Keratinocyte (primary cell): ENCODE measurements around the gene MRPL49. TPM values are rescaled to one million over a fixed set of nuclear protein-coding genes. Genes with fewer than 3 reads are reported as not detected.

Experiments used
- DNase-seq: peaks from one replicate; pipeline ENCODE4 v3.0.0-alpha.2; 2011; ENCODE audit warnings: low read depth, missing footprints, low spot score
- FAIRE-seq: peaks from 2 replicates; lab custom pipeline; 2011; peaks lifted over from hg19 to GRCh38; lab: Jason Lieb, UNC
- H2AFZ ChIP-seq: 2 replicates; pipeline ENCODE4 v1.6.0; 2012; ENCODE audit warnings: low read length, control low read depth, inconsistent platforms; ENCODE audit not compliant: control insufficient read depth
- H3K27ac ChIP-seq: 2 replicates; pipeline ENCODE4 v1.5.1; 2011; ENCODE audit warnings: low read length; ENCODE audit not compliant: control insufficient read depth, insufficient read depth
- H3K27me3 ChIP-seq: 3 replicates; pipeline ENCODE4 v1.6.0; 2011; ENCODE audit warnings: low read length; ENCODE audit not compliant: control insufficient read depth, insufficient read depth; ENCODE audit errors: extremely low read depth
- H3K36me3 ChIP-seq, 2 experiments: 2 replicates in 1 of 2; 3 replicates in 1 of 2; pipeline ENCODE4 v1.5.1; 2011; ENCODE audit warnings: low read length in 2 of 2, mild to moderate bottlenecking in 1 of 2; ENCODE audit not compliant: control insufficient read depth in 2 of 2, insufficient read depth in 2 of 2; ENCODE audit errors: extremely low read depth in 1 of 2
- H3K4me1 ChIP-seq: 3 replicates; pipeline ENCODE4 v1.5.1; 2011; ENCODE audit warnings: low read length; ENCODE audit not compliant: control insufficient read depth, insufficient read depth; ENCODE audit errors: extremely low read depth
- H3K4me2 ChIP-seq: 3 replicates; pipeline ENCODE4 v1.6.0; 2011; ENCODE audit warnings: low read depth, low read length; ENCODE audit not compliant: control insufficient read depth, insufficient read depth; ENCODE audit errors: extremely low read depth
- H3K4me3 ChIP-seq, 3 experiments: fragments of 200-600 bp in 1 of 3; sonication (generic) in 1 of 3; 2 replicates in 2 of 3; 3 replicates in 1 of 3; pipeline ENCODE4 v1.5.1; 2011 to 2016; ENCODE audit warnings: low read length in 3 of 3, mild to moderate bottlenecking in 3 of 3, control low read depth in 2 of 3, inconsistent platforms in 1 of 3, low read depth in 1 of 3, mixed read lengths in 1 of 3, mixed run types in 1 of 3, moderate library complexity in 1 of 3; ENCODE audit not compliant: control insufficient read depth in 2 of 3, insufficient read depth in 2 of 3; ENCODE audit errors: extremely low read depth in 1 of 3
- H3K79me2 ChIP-seq: 2 replicates; pipeline ENCODE4 v1.6.0; 2012; ENCODE audit warnings: low read length; ENCODE audit not compliant: control insufficient read depth, insufficient read depth
- H3K9ac ChIP-seq: 3 replicates; pipeline ENCODE4 v1.6.0; 2011; ENCODE audit warnings: low read length; ENCODE audit not compliant: control insufficient read depth, insufficient read depth; ENCODE audit errors: extremely low read depth
- H3K9me1 ChIP-seq: 3 replicates; pipeline ENCODE4 v1.6.0; 2011; ENCODE audit warnings: low read length; ENCODE audit not compliant: control insufficient read depth, insufficient read depth; ENCODE audit errors: extremely low read depth
- H3K9me3 ChIP-seq: 2 replicates; pipeline ENCODE4 v1.5.1; 2012; ENCODE audit warnings: low read depth, low read length; ENCODE audit not compliant: control insufficient read depth
- H4K20me1 ChIP-seq: 3 replicates; pipeline ENCODE4 v1.6.0; 2011; ENCODE audit warnings: low read length; ENCODE audit not compliant: control insufficient read depth, insufficient read depth; ENCODE audit errors: extremely low read depth
- EZH2 ChIP-seq: IDR thresholded peaks from one replicate; pipeline ENCODE4 v1.6.1; 2012; ENCODE audit warnings: inconsistent platforms, mild to moderate bottlenecking, low read length, moderate library complexity
- dilution Hi-C: fragments of 300-500 bp; cut with MboI; formaldehyde crosslinking; loops from one replicate; pipeline ENCODE4 v1.7.0; 2020; ENCODE audit warnings: low sequenced_read_pairs; ENCODE audit not compliant: extremely low pct_ligation_motif_present
- polyA plus RNA-seq, 5 experiments: library from polyadenylated mRNA; depleted of rRNA in 3 of 5; stranded (reverse) in 3 of 5; stranded (forward) in 1 of 5; unstranded in 1 of 5; fragments of >200 nt; gene quantifications; 1 replicate in 1 of 5; 2 replicates in 3 of 5; 3 replicates in 1 of 5; pipeline versions ENCODE4 v1.2.1 to v1.2.3, GENCODE V29; 2011 to 2012; ENCODE audit warnings: missing spikeins in 2 of 5, low read depth in 1 of 5, low replicate concordance in 1 of 5
- TF ChIP-seq, protein P1 (sequence below), 3 experiments: IDR thresholded peaks in 1 of 3; conservative IDR thresholded peaks in 1 of 3; optimal IDR thresholded peaks in 1 of 3; 2 replicates in 2 of 3; 3 replicates in 1 of 3; pipeline versions ENCODE3 to v1.5.1; 2011; ENCODE audit warnings: low read length in 3 of 3, mild to moderate bottlenecking in 3 of 3, moderate library complexity in 2 of 3, control low read depth in 1 of 3, inconsistent platforms in 1 of 3; ENCODE audit not compliant: insufficient read depth in 2 of 3; ENCODE audit errors: extremely low read depth in 1 of 3

Gene MRPL49
- polyA plus RNA-seq, 1 donor (not counting 4 experiments of a cell fraction or from before 2014, with no cell fraction given), result 49.6 TPM

DNA sequence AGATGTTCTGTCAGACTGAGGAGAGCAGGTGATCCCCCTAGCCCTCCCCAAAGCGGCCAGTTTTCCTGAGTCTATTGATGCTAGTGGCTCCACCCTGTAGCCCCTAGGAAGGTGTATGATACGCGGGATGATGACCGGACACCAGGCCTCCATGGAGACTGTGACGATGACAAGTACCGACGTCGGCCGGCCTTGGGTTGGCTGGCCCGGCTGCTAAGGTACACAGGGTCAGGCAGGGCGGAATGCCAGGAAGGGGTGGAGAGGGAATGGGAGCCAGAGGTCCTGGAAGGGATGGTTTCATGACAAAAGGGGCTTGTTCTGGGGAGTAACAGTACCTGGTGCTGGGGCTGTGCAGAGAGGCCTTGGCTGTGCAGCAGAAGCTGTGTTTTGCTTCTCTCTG, 34.9 kb upstream of the MRPL49 start:
- Histone ChIP-seq H3K79me2 (peaks cover 29% of the 10 kb centered on the region), H3K9me1 (no peaks in the 10 kb centered on the region), H3K27ac (no peak overlapping the region), H4K20me1 (no peaks in the 10 kb centered on the region), H3K4me2 (no peak overlapping the region), H2AFZ (no peak overlapping the region), H3K4me3 (no peak overlapping the region), H3K9ac (no peak overlapping the region), H3K9me3 (no peaks in the 10 kb centered on the region), H3K4me1 (peaks cover 15% of the 10 kb centered on the region), H3K27me3 (no peaks in the 10 kb centered on the region), H3K36me3 (peaks cover 19 to 28% of the 10 kb centered on the region in 2 experiments)
- DNase-seq (no peak), FAIRE-seq (no peak)
- no peak for TF ChIP-seq EZH2
- TF ChIP-seq, protein P1, sequence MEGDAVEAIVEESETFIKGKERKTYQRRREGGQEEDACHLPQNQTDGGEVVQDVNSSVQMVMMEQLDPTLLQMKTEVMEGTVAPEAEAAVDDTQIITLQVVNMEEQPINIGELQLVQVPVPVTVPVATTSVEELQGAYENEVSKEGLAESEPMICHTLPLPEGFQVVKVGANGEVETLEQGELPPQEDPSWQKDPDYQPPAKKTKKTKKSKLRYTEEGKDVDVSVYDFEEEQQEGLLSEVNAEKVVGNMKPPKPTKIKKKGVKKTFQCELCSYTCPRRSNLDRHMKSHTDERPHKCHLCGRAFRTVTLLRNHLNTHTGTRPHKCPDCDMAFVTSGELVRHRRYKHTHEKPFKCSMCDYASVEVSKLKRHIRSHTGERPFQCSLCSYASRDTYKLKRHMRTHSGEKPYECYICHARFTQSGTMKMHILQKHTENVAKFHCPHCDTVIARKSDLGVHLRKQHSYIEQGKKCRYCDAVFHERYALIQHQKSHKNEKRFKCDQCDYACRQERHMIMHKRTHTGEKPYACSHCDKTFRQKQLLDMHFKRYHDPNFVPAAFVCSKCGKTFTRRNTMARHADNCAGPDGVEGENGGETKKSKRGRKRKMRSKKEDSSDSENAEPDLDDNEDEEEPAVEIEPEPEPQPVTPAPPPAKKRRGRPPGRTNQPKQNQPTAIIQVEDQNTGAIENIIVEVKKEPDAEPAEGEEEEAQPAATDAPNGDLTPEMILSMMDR (optimal IDR thresholded peaks at IDR 0.05 in 1 of 3, IDR thresholded peaks at IDR 0.05 in 1 of 3, conservative IDR thresholded peaks at IDR 0.05 in 1 of 3; ENCODE audit: extremely low read depth in 1 of 3, insufficient read depth in 2 of 3, low read length in 3 of 3), result no peak
- dilution Hi-C loops, result no loop called here

DNA sequence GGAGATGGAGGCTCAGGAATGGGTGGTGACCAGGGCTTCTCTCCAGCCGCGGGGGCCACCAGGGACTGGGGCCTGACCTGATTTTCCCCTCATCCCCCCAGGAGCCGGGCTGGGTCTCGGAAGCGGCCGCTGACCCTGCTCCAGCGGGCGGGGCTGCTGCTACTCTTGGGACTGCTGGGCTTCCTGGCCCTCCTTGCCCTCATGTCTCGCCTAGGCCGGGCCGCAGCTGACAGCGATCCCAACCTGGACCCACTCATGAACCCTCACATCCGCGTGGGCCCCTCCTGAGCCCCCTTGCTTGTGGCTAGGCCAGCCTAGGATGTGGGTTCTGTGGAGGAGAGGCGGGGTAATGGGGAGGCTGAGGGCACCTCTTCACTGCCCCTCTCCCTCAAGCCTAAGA, 34.3 kb upstream of the MRPL49 start:
- no peak overlapping the region for H3K27ac ChIP-seq
- TF ChIP-seq, protein P1 (optimal IDR thresholded peaks at IDR 0.05 in 1 of 3, IDR thresholded peaks at IDR 0.05 in 1 of 3, conservative IDR thresholded peaks at IDR 0.05 in 1 of 3; ENCODE audit: extremely low read depth in 1 of 3, insufficient read depth in 2 of 3, low read length in 3 of 3), result no peak
- no peak for TF ChIP-seq EZH2
- peaks cover 25% of the 10 kb centered on the region for H3K79me2 ChIP-seq
- H4K20me1 ChIP-seq, result no peaks in the 10 kb centered on the region
- H3K4me2 ChIP-seq, result no peak overlapping the region
- no peaks in the 10 kb centered on the region for H3K9me3 ChIP-seq
- peaks cover 19 to 28% of the 10 kb centered on the region in 2 experiments for H3K36me3 ChIP-seq
- no peak for FAIRE-seq
- DNase-seq, result no peak
- no peak overlapping the region for H3K4me3 ChIP-seq
- no peaks in the 10 kb centered on the region for H3K27me3 ChIP-seq
- no peak overlapping the region for H3K9ac ChIP-seq
- no peak overlapping the region for H2AFZ ChIP-seq
- dilution Hi-C loops, result no loop called here
- H3K4me1 ChIP-seq, result peaks cover 12% of the 10 kb centered on the region
- no peaks in the 10 kb centered on the region for H3K9me1 ChIP-seq
